Measurements from ENCODE around the gene TSSC4. TPM values are rescaled to one million over a fixed set of nuclear protein-coding genes. Genes with fewer than 3 reads are reported as not detected.

The TSSC4 gene
- total RNA-seq, 1 experiment from 2014 or later: 47.1 TPM

DNA sequence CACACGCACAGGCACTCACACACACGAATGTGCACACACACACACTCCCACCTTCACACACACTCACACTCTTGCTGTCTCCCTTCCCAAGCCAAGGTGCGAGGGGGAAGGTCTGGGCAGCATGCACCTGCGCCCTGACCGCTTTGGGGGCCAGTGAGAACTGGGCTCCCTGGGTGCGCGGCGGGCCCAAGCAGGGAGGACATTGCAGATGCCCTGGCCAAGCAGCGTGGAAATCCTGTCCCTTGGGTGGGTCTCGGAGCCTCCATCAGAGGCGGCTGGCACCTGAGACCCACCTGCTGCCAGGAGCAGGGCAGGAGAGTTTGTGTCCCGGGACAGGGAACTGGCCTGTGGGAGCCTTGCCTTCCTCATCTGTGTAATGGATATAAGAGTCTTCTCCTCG lies 20.2 kb upstream of the TSSC4 start:
- Histone ChIP-seq H3K9me2 (ENCODE audit: insufficient read depth) (no peaks in the 10 kb centered on the region), H3K36me3 (ENCODE audit: control insufficient read depth in 1 of 2, insufficient read depth in 2 of 2, low read length in 2 of 2) (peaks cover 2 to 18% of the 10 kb centered on the region in 2 experiments; a peak in 2 of 4 replicates), H3K79me2 (ENCODE audit: insufficient read depth, low read length) (peaks cover 77% of the 10 kb centered on the region), H3K9ac (ENCODE audit: low read length) (no peak overlapping the region), H2AFZ (ENCODE audit: low read depth, low read length, poor library complexity, severe bottlenecking) (no peak overlapping the region), H4K20me1 (ENCODE audit: insufficient read depth) (peaks cover 18% of the 10 kb centered on the region; the same call in 1 of the 2 replicates), H3K9me3 (ENCODE audit: control insufficient read depth in 1 of 2, insufficient read depth in 1 of 2, low read depth in 1 of 2, low read length in 2 of 2) (no peaks in the 10 kb centered on the region), H3K27ac (ENCODE audit: low read depth, low read length) (no peak overlapping the region; the same call in 1 of the 2 replicates), H3K4me3 (replicated peaks in 1 of 2; ENCODE audit: low read depth in 1 of 2, low read length in 2 of 2) (no peak overlapping the region), H3K4me2 (ENCODE audit: low read length) (no peak overlapping the region), H3K4me1 (ENCODE audit: control insufficient read depth in 1 of 2, insufficient read depth in 2 of 2, low read length in 2 of 2) (peaks cover 15 to 61% of the 10 kb centered on the region in 2 experiments), H3K27me3 (ENCODE audit: insufficient read depth, low read length) (no peaks in the 10 kb centered on the region)
- no peak for TF ChIP-seq SIN3A (IDR thresholded peaks at IDR 0.05; ENCODE audit: low read depth)
- no peak for TF ChIP-seq POLR2A (IDR thresholded peaks at IDR 0.05; ENCODE audit: borderline replicate concordance, extremely low read depth, insufficient read depth, insufficient read length)
- no peak for TF ChIP-seq EZH2phosphoT487 (IDR thresholded peaks at IDR 0.05; ENCODE audit: borderline replicate concordance)
- TF ChIP-seq CEBPB (IDR thresholded peaks at IDR 0.05; ENCODE audit: low read depth): no peak
- TF ChIP-seq, protein P1, sequence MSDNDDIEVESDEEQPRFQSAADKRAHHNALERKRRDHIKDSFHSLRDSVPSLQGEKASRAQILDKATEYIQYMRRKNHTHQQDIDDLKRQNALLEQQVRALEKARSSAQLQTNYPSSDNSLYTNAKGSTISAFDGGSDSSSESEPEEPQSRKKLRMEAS (IDR thresholded peaks at IDR 0.05): no peak
- no peak for TF ChIP-seq ZBTB33 (IDR thresholded peaks at IDR 0.05; ENCODE audit: extremely low read depth, insufficient replicate concordance, low read length)
- no peak for TF ChIP-seq ZNF274 (IDR thresholded peaks at IDR 0.05; ENCODE audit: low read depth, low read length)
- TF ChIP-seq SRF (IDR thresholded peaks at IDR 0.05; ENCODE audit: low read depth): no peak
- TF ChIP-seq, protein P2, sequence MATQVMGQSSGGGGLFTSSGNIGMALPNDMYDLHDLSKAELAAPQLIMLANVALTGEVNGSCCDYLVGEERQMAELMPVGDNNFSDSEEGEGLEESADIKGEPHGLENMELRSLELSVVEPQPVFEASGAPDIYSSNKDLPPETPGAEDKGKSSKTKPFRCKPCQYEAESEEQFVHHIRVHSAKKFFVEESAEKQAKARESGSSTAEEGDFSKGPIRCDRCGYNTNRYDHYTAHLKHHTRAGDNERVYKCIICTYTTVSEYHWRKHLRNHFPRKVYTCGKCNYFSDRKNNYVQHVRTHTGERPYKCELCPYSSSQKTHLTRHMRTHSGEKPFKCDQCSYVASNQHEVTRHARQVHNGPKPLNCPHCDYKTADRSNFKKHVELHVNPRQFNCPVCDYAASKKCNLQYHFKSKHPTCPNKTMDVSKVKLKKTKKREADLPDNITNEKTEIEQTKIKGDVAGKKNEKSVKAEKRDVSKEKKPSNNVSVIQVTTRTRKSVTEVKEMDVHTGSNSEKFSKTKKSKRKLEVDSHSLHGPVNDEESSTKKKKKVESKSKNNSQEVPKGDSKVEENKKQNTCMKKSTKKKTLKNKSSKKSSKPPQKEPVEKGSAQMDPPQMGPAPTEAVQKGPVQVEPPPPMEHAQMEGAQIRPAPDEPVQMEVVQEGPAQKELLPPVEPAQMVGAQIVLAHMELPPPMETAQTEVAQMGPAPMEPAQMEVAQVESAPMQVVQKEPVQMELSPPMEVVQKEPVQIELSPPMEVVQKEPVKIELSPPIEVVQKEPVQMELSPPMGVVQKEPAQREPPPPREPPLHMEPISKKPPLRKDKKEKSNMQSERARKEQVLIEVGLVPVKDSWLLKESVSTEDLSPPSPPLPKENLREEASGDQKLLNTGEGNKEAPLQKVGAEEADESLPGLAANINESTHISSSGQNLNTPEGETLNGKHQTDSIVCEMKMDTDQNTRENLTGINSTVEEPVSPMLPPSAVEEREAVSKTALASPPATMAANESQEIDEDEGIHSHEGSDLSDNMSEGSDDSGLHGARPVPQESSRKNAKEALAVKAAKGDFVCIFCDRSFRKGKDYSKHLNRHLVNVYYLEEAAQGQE (IDR thresholded peaks at IDR 0.05; ENCODE audit: low read depth): no peak
- no peak for TF ChIP-seq EGR1 (IDR thresholded peaks at IDR 0.05; ENCODE audit: low read depth)
- TF ChIP-seq CBX3 (IDR thresholded peaks at IDR 0.05; ENCODE audit: low read depth): no peak
- TF ChIP-seq, protein P3, sequence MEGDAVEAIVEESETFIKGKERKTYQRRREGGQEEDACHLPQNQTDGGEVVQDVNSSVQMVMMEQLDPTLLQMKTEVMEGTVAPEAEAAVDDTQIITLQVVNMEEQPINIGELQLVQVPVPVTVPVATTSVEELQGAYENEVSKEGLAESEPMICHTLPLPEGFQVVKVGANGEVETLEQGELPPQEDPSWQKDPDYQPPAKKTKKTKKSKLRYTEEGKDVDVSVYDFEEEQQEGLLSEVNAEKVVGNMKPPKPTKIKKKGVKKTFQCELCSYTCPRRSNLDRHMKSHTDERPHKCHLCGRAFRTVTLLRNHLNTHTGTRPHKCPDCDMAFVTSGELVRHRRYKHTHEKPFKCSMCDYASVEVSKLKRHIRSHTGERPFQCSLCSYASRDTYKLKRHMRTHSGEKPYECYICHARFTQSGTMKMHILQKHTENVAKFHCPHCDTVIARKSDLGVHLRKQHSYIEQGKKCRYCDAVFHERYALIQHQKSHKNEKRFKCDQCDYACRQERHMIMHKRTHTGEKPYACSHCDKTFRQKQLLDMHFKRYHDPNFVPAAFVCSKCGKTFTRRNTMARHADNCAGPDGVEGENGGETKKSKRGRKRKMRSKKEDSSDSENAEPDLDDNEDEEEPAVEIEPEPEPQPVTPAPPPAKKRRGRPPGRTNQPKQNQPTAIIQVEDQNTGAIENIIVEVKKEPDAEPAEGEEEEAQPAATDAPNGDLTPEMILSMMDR (IDR thresholded peaks at IDR 0.05 in 2 of 3, conservative IDR thresholded peaks at IDR 0.05 in 1 of 3; ENCODE audit: borderline replicate concordance in 1 of 3, insufficient read depth in 1 of 3, low read depth in 2 of 3, low read length in 2 of 3): no peak
- TF ChIP-seq TCF7L2 (IDR thresholded peaks at IDR 0.05; ENCODE audit: borderline replicate concordance, extremely low read depth, insufficient read depth, insufficient read length): no peak
- no peak for TF ChIP-seq ELF1 (IDR thresholded peaks at IDR 0.05; ENCODE audit: borderline replicate concordance, low read depth)
- TF ChIP-seq JUND (IDR thresholded peaks at IDR 0.05): no peak
- TF ChIP-seq EZH2 (IDR thresholded peaks at IDR 0.05): no peak
- TF ChIP-seq RAD21 (IDR thresholded peaks at IDR 0.05; ENCODE audit: low read depth): no peak
- no peak for TF ChIP-seq SP1 (IDR thresholded peaks at IDR 0.05; ENCODE audit: low read depth)
- BruUV-seq (replicated peaks): no TSS peak
- POLR2A ChIA-PET: no interaction called here
- intact Hi-C loops (cut with micrococcal nuclease): no loop called here
- ATAC-seq (no peak), DNase-seq (ENCODE audit: low read depth, low spot score) (no peak)
- RAD21 ChIA-PET (ENCODE audit: low non-redundant PET in 1 of 2, low total read pairs in 2 of 2, uncharacterized antibody in 2 of 2, unreplicated experiment in 2 of 2): no interaction called here
- CTCF ChIA-PET: no interaction called here

Data from HCT116 (cell line).